Activated gamma-delta T cell treated with Interleukin-2 at 50 U/mL for 16 hours (primary cell): ENCODE measurements around the gene ADAMTS1.
"Not testable (repeated sequence)": the region's sequence is repeated elsewhere in the genome, so short reads cannot be mapped to it uniquely, and the experiment has no call there.

Experiments used
- DNase-seq: peaks from one replicate; pipeline ENCODE4 v3.0.0-alpha.2; 2020

ADAMTS1 gene

GRCh38 chr21:26845066-26845758 is at the start of gene ADAMTS1:
Gene ADAMTS1 (minus strand): TSS chr21:26845409. CDS start chr21:26844954, 455 bp downstream.
- DNase-seq, result no peak

- DNase-seq, result no peak
These were observed 46.9 kb upstream of the ADAMTS1 start for GRCh38 chr21:26892151-26892550.

DNA sequence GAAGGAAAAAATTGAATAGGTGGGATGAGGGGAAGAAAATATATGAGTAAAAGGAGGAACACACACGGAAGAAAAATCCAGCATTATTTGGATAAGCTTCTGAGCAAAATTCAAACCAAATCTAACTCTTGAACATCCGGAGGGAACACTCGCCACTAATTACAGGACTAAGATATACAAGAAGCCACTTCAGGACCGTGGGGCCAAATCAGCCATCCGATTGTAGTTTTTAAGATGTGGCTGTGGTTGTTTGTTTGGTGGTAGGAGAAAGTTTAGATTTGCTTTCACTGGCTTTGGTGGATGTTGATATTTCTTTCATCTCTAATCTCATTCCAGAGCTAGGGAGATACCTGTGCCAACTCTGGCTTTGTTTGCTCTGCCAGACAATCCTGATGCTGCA is 43.7 kb upstream of the ADAMTS1 start:
- no peak for DNase-seq

GRCh38 chr21:26888256-26888655 is 43.0 kb upstream of the ADAMTS1 start:
- no peak for DNase-seq

GRCh38 chr21:26887251-26887650 is 42.0 kb upstream of the ADAMTS1 start:
- DNase-seq, result no peak

- no peak for DNase-seq
These were observed 39.2 kb upstream of the ADAMTS1 start for GRCh38 chr21:26884436-26884835.

GRCh38 chr21:26883768-26884167 is 38.6 kb upstream of the ADAMTS1 start:
- DNase-seq, result no peak

DNA sequence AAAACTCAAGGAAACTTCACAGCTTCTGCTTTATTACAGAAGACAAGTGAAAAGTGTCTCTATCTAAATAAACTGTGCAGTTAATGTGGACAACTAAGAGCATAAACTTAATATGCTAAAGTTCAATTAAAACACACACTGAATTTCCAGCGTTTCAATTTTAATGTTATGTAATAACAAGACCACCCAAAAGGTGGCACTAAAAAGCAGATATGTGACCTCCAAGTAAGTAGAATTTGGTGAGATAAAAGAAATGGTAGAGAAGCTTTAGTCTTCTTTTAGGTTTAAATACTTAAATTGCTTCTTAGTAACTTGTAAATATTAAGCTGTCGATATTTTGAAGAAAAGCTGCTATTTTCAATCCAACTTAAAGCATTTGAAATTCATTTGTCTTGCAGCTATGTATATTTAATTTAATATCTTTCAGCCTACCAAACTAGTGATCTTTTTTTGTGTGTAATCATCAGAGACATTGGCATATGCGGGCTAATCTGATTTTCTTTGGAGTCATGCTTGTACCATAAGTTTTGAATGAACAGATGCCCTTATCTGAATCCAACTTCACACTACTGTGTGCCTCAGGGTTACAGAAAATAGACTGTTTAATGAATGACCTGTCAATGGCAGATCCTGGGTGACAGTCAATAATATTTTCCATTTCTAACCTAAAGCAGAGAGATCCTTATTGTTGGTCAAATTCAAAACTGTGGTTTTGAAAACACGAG is 36.5 kb upstream of the ADAMTS1 start:
- DNase-seq, result no peak

- no peak for DNase-seq
These were observed 31.8 kb upstream of the ADAMTS1 start for GRCh38 chr21:26877018-26877417.

DNA sequence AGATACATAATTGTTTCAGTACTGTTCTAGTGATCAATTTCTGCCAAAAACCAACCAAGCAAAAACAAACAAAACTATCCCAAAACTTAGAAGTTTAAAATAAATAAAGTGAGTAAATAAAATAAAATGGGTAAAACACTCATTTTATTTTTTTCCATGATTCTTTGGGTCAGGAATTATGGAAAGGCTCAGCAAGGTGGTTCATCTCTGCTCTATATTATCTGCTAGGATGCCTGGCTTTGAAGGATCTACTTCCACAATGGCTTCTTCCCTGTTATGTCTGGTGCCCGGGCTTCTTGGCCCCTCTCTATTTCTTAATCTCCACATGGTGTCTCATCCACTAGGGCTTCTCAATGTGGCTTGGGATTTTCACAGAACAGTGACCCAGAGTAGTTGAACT is 29.1 kb upstream of the ADAMTS1 start:
- DNase-seq, result no peak

DNA sequence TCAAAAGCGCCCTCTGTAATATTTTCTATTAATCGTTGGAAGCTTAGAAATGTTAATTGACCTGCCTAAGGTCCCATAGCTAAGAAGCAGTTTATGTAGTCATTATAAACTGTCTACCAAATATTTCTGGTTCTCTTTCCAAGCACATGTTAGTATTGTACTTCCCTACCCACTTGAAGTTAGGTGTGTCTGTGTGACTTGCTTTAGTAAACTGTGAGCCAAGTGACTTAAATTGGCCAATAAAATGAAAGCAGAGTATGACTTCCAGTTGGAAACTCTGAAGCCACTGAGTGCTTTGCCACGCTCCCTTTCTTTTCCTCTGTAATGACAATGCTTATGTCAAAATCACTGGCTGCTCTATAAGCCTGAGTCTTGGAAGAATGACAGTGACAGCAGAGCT is 20.6 kb upstream of the ADAMTS1 start:
- DNase-seq, result no peak

DNA sequence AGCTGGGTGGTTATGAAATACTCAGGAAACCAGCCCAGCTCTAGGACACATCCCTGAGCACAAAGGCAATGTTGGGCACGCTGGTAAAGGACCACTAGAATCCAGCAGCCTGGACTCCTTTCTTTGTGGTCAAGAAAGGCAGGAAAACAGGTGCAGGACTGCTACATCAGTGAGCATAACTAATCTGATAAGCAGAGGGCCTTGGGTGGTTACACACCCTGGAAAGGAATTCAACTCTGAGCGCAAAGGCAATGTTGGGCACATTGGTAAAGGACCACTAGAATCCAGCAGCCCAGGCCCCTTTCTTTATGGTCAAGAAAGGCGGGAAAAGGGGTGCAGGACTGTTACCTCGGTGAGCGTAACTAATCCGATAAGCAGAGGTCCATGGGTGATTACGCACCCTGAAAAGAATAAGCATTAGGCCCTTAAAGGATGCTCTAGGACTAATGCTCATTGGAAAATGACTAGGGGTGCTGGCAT is 11.7 kb upstream of the ADAMTS1 start:
- DNase-seq, result not testable (repeated sequence)

DNA sequence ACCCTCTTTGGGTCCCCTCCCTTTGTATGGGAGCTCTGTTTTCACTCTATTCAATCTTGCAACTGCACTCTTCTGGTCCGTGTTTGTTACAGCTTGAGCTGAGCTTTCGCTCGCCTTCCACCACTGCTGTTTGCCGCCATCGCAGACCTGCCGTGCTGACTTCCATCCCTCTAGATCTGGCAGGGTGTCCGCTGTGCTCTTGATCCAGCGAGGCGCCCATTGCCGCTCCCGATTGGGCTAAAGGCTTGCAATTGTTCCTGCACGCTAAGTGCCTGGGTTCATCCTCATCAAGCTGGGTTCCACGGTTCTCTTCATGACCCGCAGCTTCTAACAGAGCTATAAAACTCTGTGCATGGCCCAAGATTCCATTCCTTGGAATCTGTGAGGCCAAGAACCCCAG is 9.5 kb upstream of the ADAMTS1 start:
- not testable (repeated sequence) for DNase-seq

DNA sequence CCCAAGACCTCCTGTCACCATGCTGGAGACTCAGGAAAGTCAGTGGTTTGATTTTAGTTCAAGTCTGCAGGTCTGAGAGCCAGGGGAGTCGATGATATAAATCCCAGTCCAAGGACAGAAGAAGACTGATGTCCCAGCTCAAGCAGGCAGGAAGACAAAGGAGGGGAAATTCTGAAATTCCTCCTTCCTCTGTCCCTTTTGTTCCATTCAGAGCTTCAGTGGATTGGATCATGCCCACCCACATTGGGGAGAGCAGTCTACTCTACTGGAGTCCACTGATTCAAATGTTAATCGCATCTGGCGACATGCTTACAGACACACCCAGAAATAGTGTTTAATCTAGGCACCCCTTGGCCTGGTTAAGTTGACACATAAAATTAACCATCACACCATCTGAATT is 7.2 kb upstream of the ADAMTS1 start:
- DNase-seq, result no peak

- no peak for DNase-seq
These were observed 6.1 kb upstream of the ADAMTS1 start for GRCh38 chr21:26851109-26851944.

DNA sequence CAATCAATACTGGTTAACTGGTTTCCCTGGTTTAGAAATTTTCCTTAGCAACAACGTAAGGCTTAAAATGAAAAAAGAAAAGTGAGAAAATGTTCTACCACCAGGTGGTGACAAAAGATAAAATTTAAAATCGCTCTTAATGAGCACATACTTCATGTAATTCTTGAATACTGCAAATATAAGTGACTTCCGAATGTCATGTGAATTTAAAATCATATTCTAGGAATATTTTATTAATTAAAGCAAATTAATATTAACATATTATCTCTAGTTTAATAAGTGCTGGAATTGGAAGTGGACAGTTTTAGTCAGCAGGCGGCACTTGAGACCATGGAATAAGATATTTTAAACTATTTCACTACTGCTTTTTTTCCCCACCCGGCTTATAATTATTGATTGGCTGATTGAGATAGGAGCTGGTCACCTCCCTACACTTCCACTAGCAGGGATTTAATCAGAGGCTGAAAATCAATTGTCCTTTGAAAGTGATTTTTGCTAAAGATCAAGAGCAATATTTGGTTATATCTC is 5.0 kb upstream of the ADAMTS1 start:
- DNase-seq, result no peak

- DNase-seq, result no peak
These were observed 4.4 kb upstream of the ADAMTS1 start for GRCh38 chr21:26849428-26850115.

DNA sequence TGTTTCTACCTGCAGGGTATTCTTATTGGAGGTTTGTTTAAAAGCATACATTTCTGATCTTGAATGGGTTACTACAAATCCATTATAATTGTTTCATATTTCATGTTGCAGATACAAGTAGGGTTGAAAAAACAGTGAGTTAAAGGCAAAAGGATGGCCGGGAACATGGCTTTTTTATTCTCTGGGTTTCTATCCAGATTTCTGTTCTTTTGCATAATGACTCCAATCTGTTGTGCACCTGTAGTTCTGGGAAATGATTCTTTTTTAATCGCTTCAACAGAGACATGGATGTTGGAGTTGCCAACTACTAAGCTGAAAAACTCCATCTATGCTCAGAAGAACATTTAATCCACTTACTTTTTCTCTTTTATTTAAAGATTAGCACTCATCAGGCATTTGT is 2.7 kb upstream of the ADAMTS1 start:
- no peak for DNase-seq

- DNase-seq, result no peak
These were observed 1.8 kb upstream of the ADAMTS1 start for GRCh38 chr21:26847002-26847401.

GRCh38 chr21:26846036-26846931 is 1.1 kb upstream of the ADAMTS1 start:
- no peak for DNase-seq

GRCh38 chr21:26845759-26846035 is 488 bp upstream of the ADAMTS1 start:
- no peak for DNase-seq
